Stimulated activated CD8-positive, alpha-beta memory T cell treated with anti-CD3 and anti-CD28 coated beads, Interleukin-2, amount 100 ng/mL, for 1 hour (primary cell): ENCODE data around the gene MKKS.
"Not testable (repeated sequence)": the region's sequence is repeated elsewhere in the genome, so short reads cannot be mapped to it uniquely, and the experiment has no call there.

ENCODE experiments used
- DNase-seq, 2 donors: peaks; one replicate each; pipeline ENCODE4 v3.0.0-alpha.2; 2020; ENCODE audit warnings: low read depth in 2 of 2

The MKKS gene

DNA sequence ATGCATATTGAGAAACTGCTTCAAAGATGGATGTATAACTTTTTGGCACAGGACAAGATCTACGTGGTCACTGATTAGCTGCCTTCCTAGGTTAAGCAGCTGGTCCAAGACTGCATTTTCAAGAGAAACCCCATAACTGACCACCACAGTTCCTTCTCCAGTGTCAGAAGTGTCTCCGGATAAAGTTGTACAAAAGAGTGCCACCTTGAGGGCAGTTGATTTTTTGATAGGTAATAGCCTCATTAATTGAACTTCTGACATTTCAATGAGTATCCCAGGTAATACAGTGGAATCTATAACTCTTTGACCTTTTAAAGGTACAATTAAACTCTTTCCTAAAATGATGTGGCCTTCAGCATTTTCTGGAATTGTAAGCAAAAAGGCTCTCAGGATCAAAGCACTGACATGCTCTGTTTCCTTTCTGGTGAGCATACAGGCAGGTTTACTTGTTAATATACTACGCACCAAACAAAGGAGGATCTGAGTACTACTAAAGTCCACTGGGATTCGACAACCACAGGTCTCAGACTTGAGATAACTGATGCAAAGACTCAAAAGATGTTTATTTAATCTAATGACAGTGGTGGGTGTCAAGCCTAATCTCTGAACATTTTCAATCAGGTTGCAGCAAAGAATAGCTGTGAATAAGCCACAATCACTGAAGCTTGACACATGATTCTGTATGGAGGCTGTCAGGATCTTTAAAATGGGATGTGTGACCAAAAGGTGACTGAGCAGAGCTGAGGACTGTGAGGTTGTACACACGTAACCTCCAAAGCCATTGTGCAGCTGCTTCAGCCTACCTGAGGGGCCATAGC, 21.2 kb downstream of the MKKS start:
- no peak for DNase-seq

DNA sequence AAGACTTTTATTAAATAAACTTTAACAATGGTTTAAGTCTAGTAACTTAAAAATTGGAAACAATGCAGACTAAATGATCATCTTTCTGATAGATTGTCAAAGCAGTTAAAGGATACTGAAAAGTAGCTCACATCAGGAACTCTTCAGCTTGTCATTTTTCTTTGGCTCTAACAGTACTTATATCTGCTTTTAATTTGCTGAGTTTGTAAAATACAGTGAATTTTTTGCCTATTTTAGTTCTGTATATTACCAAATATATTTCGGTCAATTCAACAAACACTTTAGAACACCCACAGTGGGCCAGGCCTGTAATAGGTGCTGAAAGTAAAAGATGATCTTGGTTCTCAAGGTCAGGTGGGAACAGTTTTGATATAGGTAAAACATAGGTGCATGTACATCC, 22.3 kb downstream of the MKKS start:
- DNase-seq: no peak

DNA sequence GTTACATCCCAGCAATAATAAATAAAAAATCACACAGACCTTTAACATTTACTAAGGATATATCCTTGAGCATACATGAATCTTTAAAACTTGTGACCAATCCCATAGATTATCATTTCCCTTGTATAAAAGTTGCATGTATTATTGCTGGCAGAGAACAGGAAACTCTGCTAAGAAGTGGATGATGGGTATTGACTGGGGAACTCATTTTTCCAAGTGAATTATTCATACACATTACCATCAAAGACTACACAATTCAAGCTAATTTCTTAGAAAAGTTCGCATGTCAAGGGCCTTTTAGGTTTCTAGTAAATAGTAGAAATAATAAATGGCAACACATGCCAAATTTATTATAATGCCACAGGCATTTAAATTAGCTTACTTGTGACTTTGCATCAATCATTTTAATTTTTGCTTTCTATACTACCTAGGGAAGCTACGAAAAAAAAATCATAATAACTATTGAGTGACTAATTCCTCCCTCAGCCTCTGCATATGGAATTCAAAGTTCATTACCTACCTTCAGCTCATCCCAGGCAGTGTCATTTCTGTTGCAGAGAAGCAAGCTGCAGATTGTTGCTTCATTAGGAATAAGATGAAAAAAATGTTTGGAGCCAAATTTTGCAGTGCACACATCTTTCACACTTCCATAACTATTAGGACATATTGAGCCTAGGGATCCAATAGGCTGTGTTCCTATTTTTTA, 25.8 kb downstream of the MKKS start:
- DNase-seq: no peak

DNA sequence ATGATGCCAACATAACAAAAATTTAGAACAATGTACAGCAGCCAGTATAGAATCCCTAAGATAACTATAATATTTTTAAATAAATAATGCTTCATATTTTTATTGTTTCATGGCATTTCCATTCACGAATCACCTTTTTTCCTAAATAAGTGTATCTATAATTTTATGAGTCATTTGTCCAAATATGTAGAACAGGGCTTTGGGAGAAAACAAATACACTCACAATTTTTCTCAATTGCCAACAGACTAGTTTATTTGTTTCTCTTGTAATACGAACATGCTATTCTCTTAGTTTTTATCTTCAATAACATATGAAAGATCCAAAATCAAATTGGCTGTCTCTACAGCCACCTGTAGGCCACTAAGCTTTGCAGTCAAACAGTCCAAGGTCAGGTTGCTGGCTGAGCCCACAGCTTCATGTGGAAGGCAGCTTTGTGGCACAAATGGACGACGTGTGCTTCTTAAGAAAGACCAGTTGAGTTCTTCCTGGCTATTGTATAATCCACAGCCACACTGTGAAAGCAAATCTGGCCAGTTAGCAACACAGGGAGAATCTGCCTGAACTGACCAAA, 29.0 kb downstream of the MKKS start:
- DNase-seq: no peak

DNA sequence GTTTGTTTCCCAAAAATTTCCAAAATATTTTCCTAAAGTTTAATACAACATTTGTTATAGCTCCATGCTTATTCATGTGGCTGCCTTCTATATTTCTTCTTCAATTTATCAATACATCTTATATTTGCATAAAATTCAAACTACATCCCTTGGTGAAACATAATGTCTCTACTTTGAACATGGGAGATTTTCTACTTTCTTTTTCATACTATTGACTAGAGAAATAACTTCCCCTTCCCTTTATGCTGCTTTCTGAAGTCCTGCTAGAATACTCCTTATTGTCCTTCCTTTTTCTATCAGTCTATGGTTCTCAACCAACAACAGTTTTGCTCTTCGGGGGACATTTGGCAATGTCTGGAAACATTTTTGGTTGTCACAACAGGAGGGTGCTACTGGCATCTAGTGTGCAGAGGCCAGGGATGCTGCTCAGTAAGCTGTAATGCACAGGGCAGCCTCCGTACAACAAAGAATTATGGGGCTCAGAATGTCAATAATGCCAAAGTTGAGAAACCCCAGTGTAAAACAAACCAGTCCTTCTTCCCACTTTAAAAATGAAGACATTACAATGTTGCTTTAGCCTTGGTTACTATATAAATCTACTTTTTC, 29.9 kb downstream of the MKKS start:
- DNase-seq: no peak

DNA sequence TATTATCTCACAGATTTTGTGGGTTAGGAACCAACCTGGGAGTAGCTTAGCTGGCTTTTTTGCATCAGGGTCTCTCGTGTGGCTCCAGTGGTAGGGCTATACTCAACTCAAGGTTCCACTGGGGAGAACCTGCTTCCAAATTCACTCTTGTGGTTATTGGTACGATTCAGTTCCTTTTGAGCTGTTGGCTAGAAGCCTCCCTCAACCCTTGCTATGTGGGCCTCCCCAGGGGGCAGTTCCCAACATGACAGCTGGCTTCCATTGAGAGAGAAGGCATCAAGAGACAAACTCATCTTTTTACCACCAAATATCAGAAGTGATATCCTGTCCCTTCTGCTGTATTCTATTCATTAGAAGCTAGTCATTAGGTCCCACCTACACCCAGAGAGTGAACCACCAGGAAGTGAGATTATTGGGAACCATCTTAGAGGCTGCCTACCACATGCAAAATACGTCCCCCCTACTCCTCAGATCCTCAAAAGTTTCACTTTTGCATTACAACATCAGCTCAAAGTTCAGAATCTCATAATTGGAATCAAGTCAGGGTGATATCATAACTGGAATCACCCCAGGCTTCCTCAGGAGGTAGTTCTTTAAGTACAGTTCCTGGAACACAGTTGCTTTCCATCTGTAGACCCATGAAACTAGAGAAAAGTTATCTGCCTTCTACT, 30.9 kb downstream of the MKKS start:
- DNase-seq: no peak

DNA sequence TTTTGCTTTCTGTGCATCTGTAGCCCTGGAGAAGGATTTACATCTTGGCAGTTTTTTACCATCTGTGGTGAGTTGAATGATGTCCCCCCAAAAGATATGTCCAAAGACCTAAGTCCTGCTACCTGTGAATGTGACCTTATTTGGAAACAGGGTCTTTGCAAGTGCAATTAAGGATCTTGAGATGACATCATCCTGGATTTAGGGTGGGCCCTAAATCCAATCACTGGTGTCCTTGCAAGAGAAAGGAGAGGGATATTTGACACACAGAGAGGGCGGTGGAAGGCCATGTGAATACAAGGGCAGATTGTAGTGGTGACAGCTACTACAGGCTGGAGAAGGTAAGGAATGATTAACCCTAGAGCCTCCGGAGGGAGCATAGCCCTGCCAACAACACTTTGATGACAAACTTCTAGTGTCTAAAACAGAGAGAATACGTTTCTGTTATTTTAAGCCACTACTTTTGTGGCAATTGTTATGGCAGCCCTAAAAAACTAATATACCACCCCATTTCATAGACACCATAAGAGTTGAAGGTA, 35.1 kb downstream of the MKKS start:
- no peak for DNase-seq

DNA sequence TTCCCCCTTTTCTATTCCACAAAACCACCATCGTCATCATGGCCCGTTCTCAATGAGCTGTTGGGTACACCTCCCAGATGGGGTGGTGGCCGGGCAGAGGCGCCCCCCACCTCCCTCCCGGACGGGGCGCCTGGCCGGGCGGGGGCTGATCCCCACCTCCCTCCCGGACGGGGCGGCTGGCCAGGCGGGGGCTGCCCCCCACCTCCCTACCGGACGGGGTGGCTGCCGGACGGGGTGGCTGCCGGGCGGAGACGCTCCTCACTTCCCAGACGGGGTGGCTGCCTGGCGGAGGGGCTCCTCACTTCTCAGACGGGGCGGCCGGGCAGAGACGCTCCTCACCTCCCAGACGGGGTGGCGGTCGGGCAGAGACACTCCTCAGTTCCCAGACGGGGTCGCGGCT, 39.3 kb downstream of the MKKS start:
- DNase-seq: not testable (repeated sequence)

DNA sequence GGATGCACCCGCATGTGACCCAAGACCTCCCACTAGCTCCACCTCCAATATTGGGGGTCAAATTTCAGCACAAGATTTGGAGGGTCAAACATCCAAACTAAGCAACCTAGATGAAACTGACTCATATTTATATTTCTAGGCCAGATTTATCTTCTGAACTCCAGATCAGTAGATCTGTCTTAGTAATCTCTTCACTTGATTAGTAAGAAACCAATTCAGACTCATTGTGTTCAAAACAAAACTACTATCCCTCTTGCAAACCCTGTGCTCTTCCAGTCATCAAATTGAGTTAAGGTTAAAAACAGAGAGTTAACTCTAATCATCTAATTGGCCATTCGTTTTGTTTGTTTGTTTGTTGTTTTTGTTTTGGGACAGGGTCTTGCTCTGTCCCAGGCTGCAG, 43.3 kb downstream of the MKKS start:
- no peak for DNase-seq

DNA sequence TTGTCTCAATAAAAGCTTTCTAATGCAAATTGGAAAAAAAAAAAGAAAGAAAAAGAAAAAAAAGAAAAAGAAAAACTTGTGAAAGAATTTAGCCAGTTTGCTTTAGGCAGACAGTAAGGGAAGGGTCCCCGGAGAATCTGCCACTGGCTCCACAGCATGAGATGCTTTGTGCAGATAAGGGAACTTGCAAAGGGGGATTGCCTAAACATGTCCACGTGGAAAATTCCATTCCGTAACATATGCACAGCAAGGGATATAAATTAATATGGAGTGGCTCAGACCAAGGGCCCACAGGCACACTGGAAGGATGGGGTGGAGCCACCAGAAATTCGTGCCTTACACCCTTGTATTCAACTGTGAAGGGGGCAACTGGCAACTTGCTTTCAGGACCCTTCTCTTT, 45.4 kb downstream of the MKKS start:
- no peak for DNase-seq

DNA sequence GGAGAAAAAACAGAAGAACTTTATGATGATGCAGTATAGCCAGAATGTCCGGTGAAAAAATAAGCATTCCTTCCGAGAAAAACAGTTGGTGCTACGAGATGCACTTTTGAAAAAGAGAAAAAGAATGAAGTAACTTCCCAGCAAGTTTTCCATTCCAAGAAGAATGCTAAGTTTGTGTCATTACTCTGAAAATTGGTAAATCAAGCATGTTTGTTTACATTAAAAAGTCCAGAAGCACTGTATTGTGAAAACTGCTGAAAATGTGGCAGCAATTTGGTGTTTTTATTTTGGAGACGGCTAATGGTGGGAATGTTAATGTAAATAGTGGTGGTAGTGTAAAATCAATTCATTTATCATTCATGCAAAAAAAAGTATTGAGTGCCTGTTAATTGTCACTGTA, 46.3 kb downstream of the MKKS start:
- no peak for DNase-seq

DNA sequence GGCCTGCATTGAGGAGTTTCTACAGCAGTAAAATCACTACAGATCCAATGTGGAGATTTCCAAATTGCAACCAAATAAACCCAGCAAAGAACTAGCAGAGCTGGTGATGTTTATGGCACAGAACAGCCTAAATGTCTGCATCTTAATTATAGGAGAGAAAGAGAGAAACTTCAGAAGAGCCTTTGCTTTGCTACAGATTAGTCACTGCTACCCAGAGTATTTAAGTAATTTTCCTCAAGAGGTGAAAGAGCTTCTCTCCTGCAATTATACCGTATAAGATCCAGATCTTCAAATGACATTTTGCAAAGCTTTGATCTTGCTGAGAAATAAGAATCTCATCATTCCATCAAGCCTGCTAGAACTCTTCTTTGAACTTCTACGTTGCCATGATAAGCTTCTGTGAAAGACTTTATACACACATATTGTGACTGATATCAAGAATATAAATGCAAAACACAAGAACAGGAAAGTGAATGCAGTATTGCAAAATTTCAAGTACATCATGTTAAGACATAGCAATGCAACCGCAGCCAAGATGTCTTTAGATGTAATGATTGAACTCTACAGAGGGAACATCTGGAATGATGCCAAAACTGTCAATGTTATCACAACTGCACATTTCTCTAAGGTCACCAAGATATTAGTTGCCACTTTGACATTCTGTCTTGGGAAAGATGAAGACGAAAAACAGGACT, 48.0 kb downstream of the MKKS start:
- no peak for DNase-seq

DNA sequence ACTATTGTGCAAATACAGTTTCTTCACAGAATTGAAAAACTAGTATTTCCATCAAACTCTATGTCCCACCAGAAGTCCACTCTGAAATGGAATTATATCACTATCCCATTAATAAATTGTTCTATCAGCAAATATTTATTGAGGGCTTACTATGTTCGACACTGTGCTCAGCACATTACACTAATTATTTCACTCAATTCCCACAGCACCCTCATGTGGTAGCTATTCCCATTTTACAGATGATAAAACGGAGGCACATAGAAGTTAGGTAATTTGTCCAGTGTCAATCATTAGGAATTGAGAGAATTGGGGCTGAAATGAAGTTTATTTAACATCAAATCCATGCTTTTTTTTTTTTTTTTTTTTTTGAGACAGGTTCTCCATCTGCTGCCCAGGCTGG, 52.5 kb downstream of the MKKS start:
- no peak for DNase-seq

DNA sequence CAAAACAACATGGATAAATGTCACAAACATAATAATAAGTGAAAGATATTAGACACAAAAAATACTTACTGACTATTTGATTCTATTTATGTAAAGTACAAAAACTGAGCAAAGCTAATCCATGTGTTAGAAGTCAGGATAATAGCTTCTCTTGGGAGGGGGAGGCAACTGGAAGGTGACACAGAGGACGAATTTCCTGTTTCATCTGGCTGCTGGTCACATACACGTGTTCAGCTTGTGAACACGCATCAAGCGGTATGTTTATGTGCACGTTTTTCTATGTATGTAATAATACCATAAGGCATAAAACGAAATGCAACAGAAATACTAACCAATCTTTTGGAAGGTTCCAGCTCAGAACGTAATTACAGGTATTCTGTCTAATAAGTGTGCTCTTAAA, 54.3 kb downstream of the MKKS start:
- DNase-seq: no peak

DNA sequence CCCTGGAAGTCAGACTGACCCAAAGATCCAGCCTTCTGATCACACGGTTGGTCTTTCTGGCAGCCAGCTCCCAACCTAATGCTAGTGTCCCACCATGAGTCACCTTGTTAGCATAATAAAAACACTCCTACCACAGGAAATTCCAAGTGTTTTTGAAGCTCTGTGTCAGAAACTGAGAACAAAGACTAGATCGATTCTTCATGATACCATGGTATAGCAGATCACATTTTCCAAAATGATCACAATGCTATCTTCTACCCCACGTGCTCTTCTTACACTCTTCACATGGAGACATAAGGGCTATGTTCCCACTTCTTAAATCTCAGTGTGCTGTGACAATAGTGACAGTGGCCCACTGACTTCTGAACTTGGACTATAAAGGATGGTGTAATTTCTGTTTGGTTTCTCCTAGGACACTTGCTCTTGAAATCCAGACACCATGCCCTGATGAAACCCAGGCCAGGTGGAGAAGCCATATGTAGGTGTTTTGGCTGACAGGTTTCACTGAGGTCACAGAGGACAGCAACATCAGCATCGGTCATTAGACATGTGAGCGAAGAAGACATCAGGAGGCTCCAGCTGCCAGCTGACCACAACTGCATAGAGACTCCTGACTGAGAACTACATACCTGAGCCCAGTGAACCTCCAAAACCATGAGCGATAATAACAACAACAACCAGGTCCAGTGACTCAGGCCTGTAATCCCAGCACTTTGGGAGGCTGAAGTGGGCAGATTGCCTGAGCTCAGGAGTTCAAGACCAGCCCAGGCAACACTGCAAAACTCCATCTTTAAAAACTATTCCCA, 57.5 kb downstream of the MKKS start:
- no peak for DNase-seq

DNA sequence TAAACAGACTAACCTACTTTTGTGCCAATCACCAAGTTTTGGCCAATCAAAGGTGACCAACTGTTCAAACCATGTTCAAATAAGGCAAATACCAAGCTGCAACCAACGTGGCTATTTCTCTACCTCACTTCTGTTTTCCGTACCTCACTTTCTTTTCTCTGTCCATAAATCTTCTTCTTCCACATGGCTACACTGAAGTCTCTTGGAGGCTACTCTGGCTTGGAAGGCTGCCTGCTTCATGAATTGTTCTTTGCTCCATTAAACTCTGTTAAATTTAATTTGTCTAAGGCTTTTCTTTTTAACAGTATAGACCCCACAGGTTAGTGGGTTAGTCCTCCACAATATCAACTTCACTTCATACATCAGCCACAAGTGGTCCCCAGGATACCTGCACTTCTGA, 58.8 kb downstream of the MKKS start:
- no peak for DNase-seq

DNA sequence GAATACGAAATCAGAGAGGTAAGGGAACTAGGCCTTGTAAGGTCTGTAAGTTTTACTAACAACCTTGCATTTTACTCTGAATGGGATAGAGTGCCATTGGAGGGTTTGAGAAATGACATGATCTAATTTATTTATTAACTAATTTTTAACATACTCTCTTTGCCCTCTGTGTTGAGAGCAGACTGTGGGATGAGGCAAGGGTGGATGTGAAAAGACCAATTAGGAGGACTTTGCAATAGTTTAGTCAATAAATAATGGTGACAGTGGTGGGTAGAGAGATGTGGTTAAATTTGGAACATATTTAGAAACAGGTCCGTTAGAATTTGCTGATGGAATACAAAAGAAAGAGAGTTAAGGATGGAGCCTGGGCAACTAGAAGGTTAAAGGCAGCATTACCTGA, 60.0 kb downstream of the MKKS start:
- no peak for DNase-seq

DNA sequence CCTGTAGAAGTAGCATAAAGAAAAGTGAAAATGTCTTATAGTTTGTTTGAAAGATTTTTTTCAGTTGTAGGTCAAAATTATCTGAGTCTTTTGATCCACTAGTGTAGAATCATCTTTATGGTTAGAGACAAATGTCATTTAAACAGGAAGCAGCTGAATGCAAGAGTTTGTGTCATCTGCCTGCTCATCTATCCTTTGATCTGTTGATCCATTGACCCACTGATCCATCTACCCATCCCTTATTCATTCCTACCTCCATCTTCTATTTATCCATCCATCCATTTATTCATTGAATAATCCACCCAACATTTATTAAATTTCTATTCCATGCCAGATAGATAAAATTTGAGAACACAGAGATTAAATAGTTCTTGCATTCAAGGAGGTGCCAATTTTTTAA, 62.6 kb downstream of the MKKS start:
- no peak for DNase-seq

DNA sequence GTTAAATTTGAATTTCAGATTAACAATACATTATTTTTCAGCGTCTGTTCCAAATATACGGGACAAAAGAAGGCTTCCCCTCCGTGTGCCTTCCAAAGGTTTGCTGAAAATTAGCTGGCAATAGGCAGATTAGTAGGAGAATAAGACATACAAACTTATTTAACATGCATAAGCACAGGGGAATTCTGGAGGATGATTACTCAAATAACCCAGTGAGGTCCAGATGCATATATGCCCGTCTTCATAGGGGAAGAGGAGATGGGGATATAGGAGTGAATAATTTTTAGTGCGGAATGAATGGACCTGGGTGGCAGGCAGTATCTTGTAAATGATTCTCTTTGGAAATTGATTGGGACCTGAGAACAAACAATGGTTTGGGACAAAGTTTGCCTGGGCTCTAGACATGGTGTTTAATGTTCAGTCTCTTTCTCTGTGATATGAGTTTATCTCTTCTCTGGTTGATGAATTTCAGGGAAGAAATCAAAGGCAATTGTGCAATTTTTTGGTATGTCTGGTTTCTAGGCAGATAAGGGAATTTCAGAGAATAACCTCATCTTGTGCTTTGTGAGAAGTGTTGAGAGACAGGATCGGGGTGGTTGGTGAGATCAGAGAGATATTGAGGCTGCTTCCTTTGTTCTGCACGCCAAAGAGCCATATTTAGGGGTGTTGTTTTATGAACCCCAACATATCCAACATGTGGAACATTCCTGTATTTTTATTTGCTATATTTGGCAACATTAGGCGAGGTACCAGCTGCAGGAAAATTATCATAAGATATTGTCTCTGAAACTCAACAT, 63.7 kb downstream of the MKKS start:
- no peak for DNase-seq

DNA sequence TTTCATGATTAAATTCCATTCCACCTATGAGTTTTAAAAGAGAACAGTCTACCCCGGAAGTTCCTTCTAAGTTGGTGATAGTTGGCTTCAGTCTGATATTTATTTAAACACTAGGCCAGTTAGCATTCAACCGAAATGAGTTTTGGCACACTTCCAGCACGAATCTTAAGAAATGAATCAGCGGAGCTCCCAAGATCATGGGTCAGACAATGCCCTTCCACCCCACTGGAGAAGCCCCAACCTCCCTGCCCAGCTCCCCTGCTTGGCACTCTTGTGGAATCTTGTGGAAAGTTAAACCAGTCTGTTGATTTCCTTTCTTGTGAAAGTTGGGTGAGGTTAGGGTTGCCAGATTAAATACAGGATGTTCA, 64.3 kb downstream of the MKKS start:
- no peak for DNase-seq
